PC-9 (cell line): ENCODE data around the gene EPB41L2. TPM values are rescaled to one million over a fixed set of nuclear protein-coding genes. Genes with fewer than 3 reads are reported as not detected.

Experiments used
- BruUV-seq: library from RNA; stranded (reverse); fragments of 400-500 nt; replicated peaks from 2 replicates; lab custom pipeline; 2021; lab: Mats Ljungman, UMichigan
- CTCF ChIA-PET: fragments of 300-600 bp; sonication (Branson Sonifier 250); formaldehyde crosslinking; loops from one replicate; lab custom pipeline; 2022; ENCODE audit warnings: antibody characterized with exemption; lab: Charles Lee
- POLR2A ChIA-PET: fragments of 300-600 bp; sonication (Branson Sonifier 250); formaldehyde crosslinking; loops from one replicate; lab custom pipeline; 2022; ENCODE audit warnings: antibody characterized with exemption; ENCODE audit not compliant: unreplicated experiment; lab: Charles Lee
- DNase-seq, 2 experiments: peaks; one replicate each; pipeline versions ENCODE4 v3.0.0 to v3.0.0-alpha.2; 2015 to 2022; ENCODE audit warnings: mixed read lengths in 1 of 2
- H2AFZ ChIP-seq: fragments of 200-600 bp; sonication (generic); 2 replicates; pipeline ENCODE4 v1.8.1; 2017; ENCODE audit warnings: antibody characterized with exemption
- H3F3A ChIP-seq: fragments of 200-600 bp; sonication (generic); 2 replicates; pipeline ENCODE4 v1.8.1; 2017; ENCODE audit warnings: antibody characterized with exemption, mild to moderate bottlenecking, low read depth; ENCODE audit not compliant: insufficient read depth
- H3K27ac ChIP-seq: fragments of 200-600 bp; sonication (generic); 2 replicates; pipeline ENCODE4 v1.6.1; 2016; ENCODE audit warnings: mixed run types
- H3K27me3 ChIP-seq: fragments of 200-600 bp; sonication (generic); 2 replicates; pipeline ENCODE4 v1.6.1; 2016; ENCODE audit warnings: low read depth, mixed run types; ENCODE audit not compliant: insufficient read depth
- H3K36me3 ChIP-seq: fragments of 200-600 bp; sonication (generic); 2 replicates; pipeline ENCODE4 v1.6.1; 2016; ENCODE audit warnings: low read depth, mixed run types
- H3K4me1 ChIP-seq: fragments of 200-600 bp; sonication (generic); replicated peaks from 2 replicates; pipeline ENCODE4 v1.6.1; 2016; ENCODE audit warnings: mixed run types; ENCODE audit not compliant: insufficient read depth
- H3K4me2 ChIP-seq: fragments of 200-600 bp; sonication (generic); 2 replicates; pipeline ENCODE4 v1.6.1; 2017; ENCODE audit warnings: mixed run types
- H3K4me3 ChIP-seq: fragments of 200-600 bp; sonication (generic); 2 replicates; pipeline ENCODE4 v1.6.1; 2016; ENCODE audit warnings: mixed run types
- H3K79me2 ChIP-seq: fragments of 200-600 bp; sonication (generic); 2 replicates; pipeline ENCODE4 v1.6.1; 2017; ENCODE audit warnings: low read depth, mixed run types
- H3K9me2 ChIP-seq: fragments of 200-600 bp; sonication (generic); 2 replicates; pipeline ENCODE4 v1.8.1; 2017; ENCODE audit warnings: mild to moderate bottlenecking; ENCODE audit not compliant: insufficient read depth
- H3K9me3 ChIP-seq: fragments of 200-600 bp; sonication (generic); 2 replicates; pipeline ENCODE4 v1.8.1; 2016; ENCODE audit warnings: low read depth; ENCODE audit not compliant: insufficient read depth
- H4K20me1 ChIP-seq: fragments of 200-600 bp; sonication (generic); 2 replicates; pipeline ENCODE4 v1.8.1; 2017; ENCODE audit not compliant: insufficient read depth
- CTCF ChIP-seq: fragments of 200-600 bp; sonication (generic); conservative IDR thresholded peaks from 2 replicates; pipeline ENCODE4 v1.6.1; 2017; ENCODE audit warnings: mixed run types, antibody characterized with exemption, mild to moderate bottlenecking, moderate library complexity
- EZH2 ChIP-seq: fragments of 200-600 bp; sonication (generic); IDR thresholded peaks from 2 replicates; pipeline ENCODE4 v1.8.0; 2017; ENCODE audit warnings: antibody characterized with exemption, low read depth
- intact Hi-C: fragments of 100-400 bp; cut with micrococcal nuclease; formaldehyde crosslinking; loops from one replicate; pipeline ENCODE4 v1.10.0; 2022; ENCODE audit not compliant: unreplicated experiment
- total RNA-seq: library from RNA; stranded (reverse); gene quantifications from 2 replicates; pipeline ENCODE4 v1.2.3, GENCODE V29; 2021

The EPB41L2 gene
- total RNA-seq, 1 experiment from 2014 or later, result 67.4 TPM

DNA sequence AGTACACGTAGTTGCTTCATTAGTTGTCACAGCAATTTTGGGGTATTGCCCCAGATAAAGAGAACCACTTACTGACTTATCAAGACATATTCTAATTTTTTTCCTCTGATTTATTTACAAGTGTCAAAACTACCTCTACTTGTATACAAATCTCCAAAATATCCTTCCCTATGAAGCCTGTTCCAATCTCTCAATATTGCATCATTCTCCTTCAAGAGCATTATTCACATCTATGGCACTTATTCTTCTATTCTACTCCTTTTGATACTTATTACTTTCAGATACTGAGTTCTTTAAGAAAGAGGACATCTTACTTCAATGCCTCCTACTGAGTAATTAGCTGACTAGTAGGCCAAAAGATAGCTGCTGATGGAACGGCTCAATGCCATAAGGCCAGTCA, 130.6 kb downstream of the EPB41L2 start:
- no peaks in the 10 kb centered on the region for H3K79me2 ChIP-seq
- no peak overlapping the region for H3K4me3 ChIP-seq
- no peaks in the 10 kb centered on the region for H3F3A ChIP-seq
- POLR2A ChIA-PET, result no interaction called here
- H3K4me1 ChIP-seq, result 0 out of 2 replicates have a peak, but pooled peaks cover 6% of the 10 kb centered on the region
- DNase-seq, result no peak
- no peaks in the 10 kb centered on the region for H3K9me2 ChIP-seq
- no peaks in the 10 kb centered on the region for H3K27me3 ChIP-seq
- TF ChIP-seq CTCF (no peak), EZH2 (no peak)
- H3K9me3 ChIP-seq, result no peaks in the 10 kb centered on the region
- no peaks in the 10 kb centered on the region for H3K36me3 ChIP-seq
- H3K27ac ChIP-seq, result no peak overlapping the region
- no peaks in the 10 kb centered on the region for H4K20me1 ChIP-seq
- H2AFZ ChIP-seq, result 0 out of 2 replicates have a peak overlapping the region, but pooled peaks have one; percentile 12
- no peak overlapping the region for H3K4me2 ChIP-seq
- CTCF ChIA-PET, result no interaction called here
- no TSS peak for BruUV-seq
- intact Hi-C loops, result no loop called here

GRCh38 chr6:130931683-130932082, 131.4 kb downstream of the EPB41L2 start:
- TF ChIP-seq CTCF (no peak), EZH2 (no peak)
- BruUV-seq, result no TSS peak
- intact Hi-C loops, result no loop called here
- Histone ChIP-seq H2AFZ (no peak overlapping the region), H3K79me2 (no peaks in the 10 kb centered on the region), H3K27ac (no peak overlapping the region), H3K9me3 (no peaks in the 10 kb centered on the region), H3K36me3 (no peaks in the 10 kb centered on the region), H4K20me1 (no peaks in the 10 kb centered on the region), H3K4me2 (no peak overlapping the region), H3K27me3 (no peaks in the 10 kb centered on the region), H3F3A (no peaks in the 10 kb centered on the region), H3K9me2 (no peaks in the 10 kb centered on the region), H3K4me1 (0 out of 2 replicates have a peak, but pooled peaks cover 6% of the 10 kb centered on the region), H3K4me3 (no peak overlapping the region)
- ChIA-PET POLR2A (no interaction called here), CTCF (no interaction called here)
- peak in 1 of 2 experiments; percentile 12 for DNase-seq

GRCh38 chr6:130929036-130929678, 133.9 kb downstream of the EPB41L2 start:
- DNase-seq, result peak in 1 of 2 experiments; percentile 21
- Histone ChIP-seq H3K4me3 (no peak overlapping the region), H3K36me3 (no peaks in the 10 kb centered on the region), H3K4me2 (no peak overlapping the region), H3K79me2 (no peaks in the 10 kb centered on the region), H3K27ac (no peak overlapping the region), H2AFZ (no peak overlapping the region), H4K20me1 (no peaks in the 10 kb centered on the region), H3K4me1 (0 out of 2 replicates have a peak, but pooled peaks cover 6% of the 10 kb centered on the region), H3F3A (no peaks in the 10 kb centered on the region), H3K27me3 (no peaks in the 10 kb centered on the region), H3K9me3 (no peaks in the 10 kb centered on the region), H3K9me2 (no peaks in the 10 kb centered on the region)
- intact Hi-C loops, result no loop called here
- POLR2A ChIA-PET, result no interaction called here
- no TSS peak for BruUV-seq
- CTCF ChIA-PET, result interaction anchor here (0.5 to 0.6 kb wide), 2 partner anchors 17 to 76 kb away, joined by 3 read pairs; no protein-coding TSS in a partner anchor
- TF ChIP-seq CTCF (no peak), EZH2 (no peak)
